ENCODE measurements around the gene FBXO8.

DNA sequence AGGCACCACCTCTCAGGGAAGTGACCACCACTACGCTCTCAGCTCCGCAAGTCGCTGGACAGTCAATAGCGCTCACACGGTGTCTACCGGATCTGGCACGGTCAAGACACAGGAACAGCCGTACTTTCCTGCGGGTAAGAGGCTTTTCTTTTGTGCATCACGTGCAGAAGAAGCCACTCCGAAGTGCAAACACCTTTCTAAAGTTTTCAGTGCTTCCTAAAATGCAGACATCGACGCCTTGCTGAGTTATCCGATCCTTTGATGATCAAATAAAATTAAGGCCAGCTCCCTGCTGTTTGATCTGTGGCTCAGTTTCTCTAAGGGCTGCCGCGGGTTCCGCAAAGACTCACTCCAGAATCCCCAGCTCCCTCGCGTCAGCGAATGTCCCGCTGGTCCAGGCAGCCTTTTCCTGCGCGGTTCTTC lies 71.8 kb downstream of the FBXO8 start:
- TF ChIP-seq, protein P1, sequence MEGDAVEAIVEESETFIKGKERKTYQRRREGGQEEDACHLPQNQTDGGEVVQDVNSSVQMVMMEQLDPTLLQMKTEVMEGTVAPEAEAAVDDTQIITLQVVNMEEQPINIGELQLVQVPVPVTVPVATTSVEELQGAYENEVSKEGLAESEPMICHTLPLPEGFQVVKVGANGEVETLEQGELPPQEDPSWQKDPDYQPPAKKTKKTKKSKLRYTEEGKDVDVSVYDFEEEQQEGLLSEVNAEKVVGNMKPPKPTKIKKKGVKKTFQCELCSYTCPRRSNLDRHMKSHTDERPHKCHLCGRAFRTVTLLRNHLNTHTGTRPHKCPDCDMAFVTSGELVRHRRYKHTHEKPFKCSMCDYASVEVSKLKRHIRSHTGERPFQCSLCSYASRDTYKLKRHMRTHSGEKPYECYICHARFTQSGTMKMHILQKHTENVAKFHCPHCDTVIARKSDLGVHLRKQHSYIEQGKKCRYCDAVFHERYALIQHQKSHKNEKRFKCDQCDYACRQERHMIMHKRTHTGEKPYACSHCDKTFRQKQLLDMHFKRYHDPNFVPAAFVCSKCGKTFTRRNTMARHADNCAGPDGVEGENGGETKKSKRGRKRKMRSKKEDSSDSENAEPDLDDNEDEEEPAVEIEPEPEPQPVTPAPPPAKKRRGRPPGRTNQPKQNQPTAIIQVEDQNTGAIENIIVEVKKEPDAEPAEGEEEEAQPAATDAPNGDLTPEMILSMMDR (IDR thresholded peaks at IDR 0.05), result no peak
- TF ChIP-seq POLR2A (IDR thresholded peaks at IDR 0.05), result no peak
